Lower leg skin (tissue), 4 donors: ENCODE results near the gene ATP5IF1. TPM values are rescaled to one million over a fixed set of nuclear protein-coding genes. Genes with fewer than 3 reads are reported as not detected.

Experiments used
- DNase-seq, 2 donors: peaks; one replicate each; pipeline ENCODE4 v3.0.0-alpha.2; 2019; ENCODE audit warnings: low spot score in 2 of 2
- H3K4me3 ChIP-seq: fragments of 200-600 bp; sonication (generic); 2 replicates; pipeline ENCODE4 v1.5.1; 2017; ENCODE audit warnings: mild to moderate bottlenecking, low read depth; ENCODE audit not compliant: poor library complexity, severe bottlenecking
- CTCF ChIP-seq, 3 donors: fragments of 450-650 bp; IDR thresholded peaks; one replicate each; pipeline ENCODE4 v1.5.1; 2016; ENCODE audit warnings: antibody characterized with exemption in 3 of 3, mild to moderate bottlenecking in 3 of 3, moderate library complexity in 2 of 3
- POLR2A ChIP-seq, 2 donors: fragments of 450-650 bp; IDR thresholded peaks; one replicate each; pipeline ENCODE4 v1.6.1; 2016 to 2017; ENCODE audit warnings: antibody characterized with exemption in 2 of 2, mild to moderate bottlenecking in 1 of 2, moderate library complexity in 1 of 2
- WGBS, 2 donors: methylation state at CpG; one replicate each; pipeline ENCODE4 v1.1.5; 2018; 5-methylcytosine and 5-hydroxymethylcytosine counted together
- intact Hi-C: fragments of 100-400 bp; cut with DNase I; formaldehyde crosslinking; loops from one replicate; pipeline ENCODE4 v1.15.0; 2023; ENCODE audit warnings: low total_unique reads
- total RNA-seq, 4 donors: library from RNA; depleted of rRNA; stranded (reverse); fragments of >200 nt; gene quantifications; one replicate each; pipeline ENCODE4 v1.1.0, GENCODE V29; 2016

The ATP5IF1 gene
- total RNA-seq, 4 donors from 2014 or later, result 125 to 326 (median 247) TPM

GRCh38 chr1:28241638-28242241, 5.8 kb downstream of the ATP5IF1 start:
- 62 to 65% methylated on average over 10 of the region's 10 CpGs for WGBS, 2 donors
- H3K4me3 ChIP-seq, result no peak overlapping the region
- no peak for DNase-seq
- intact Hi-C loops, result no loop called here
- TF ChIP-seq CTCF (IDR thresholded peaks at IDR 0.05) (no peak), POLR2A (IDR thresholded peaks at IDR 0.05) (no peak)

- DNase-seq, result no peak
- intact Hi-C loops, result no loop called here
- TF ChIP-seq POLR2A (IDR thresholded peaks at IDR 0.05) (no peak), CTCF (IDR thresholded peaks at IDR 0.05) (no peak)
- 76 to 84% methylated on average over 2 of the region's 2 CpGs for WGBS, 2 donors
- no peak overlapping the region for H3K4me3 ChIP-seq
These were observed 7.9 kb downstream of the ATP5IF1 start for GRCh38 chr1:28243685-28244311.

- no peak for DNase-seq
- WGBS, 2 donors, result 90 to 92% methylated on average over 13 of the region's 13 CpGs
- TF ChIP-seq POLR2A (IDR thresholded peaks at IDR 0.05) (no peak), CTCF (IDR thresholded peaks at IDR 0.05) (no peak)
- intact Hi-C loops, result no loop called here
- no peak overlapping the region for H3K4me3 ChIP-seq
These were observed 8.8 kb downstream of the ATP5IF1 start for GRCh38 chr1:28244549-28245251.

GRCh38 chr1:28246427-28246832, 10.5 kb downstream of the ATP5IF1 start:
- WGBS, 2 donors, result 3 to 26% methylated on average over 11 of the region's 11 CpGs
- no peak for TF ChIP-seq POLR2A (IDR thresholded peaks at IDR 0.05)
- peak overlapping the region; percentile 59 for H3K4me3 ChIP-seq
- no peak for DNase-seq
- intact Hi-C loops, result no loop called here

- TF ChIP-seq POLR2A (IDR thresholded peaks at IDR 0.05), result no peak
- TF ChIP-seq CTCF (IDR thresholded peaks at IDR 0.05), result no peak
- no peak overlapping the region for H3K4me3 ChIP-seq
- no peak for DNase-seq
- 52 to 62% methylated on average over 11 of the region's 11 CpGs for WGBS, 2 donors
- intact Hi-C loops, result no loop called here
These were observed 11.8 kb downstream of the ATP5IF1 start for GRCh38 chr1:28247612-28248272.
